Right lobe of liver (tissue), 4 donors: Measurements from ENCODE around the gene LAMC2.

Source experiments
- CTCF ChIP-seq, 4 donors: fragments of 200-600 bp in 3 of 4; fragments of 450-650 bp in 1 of 4; IDR thresholded peaks; one replicate each; pipeline versions ENCODE4 v1.5.1 to v1.8.0; 2016 to 2022; ENCODE audit warnings: antibody characterized with exemption in 4 of 4, mild to moderate bottlenecking in 2 of 4
- POLR2A ChIP-seq: fragments of 450-650 bp; IDR thresholded peaks from one replicate; pipeline ENCODE4 v1.6.1; 2017; ENCODE audit warnings: antibody characterized with exemption, mild to moderate bottlenecking
- donor health status: DM: no; HTN: no; CAD: no.
- donor health status: DM: no; HTN: no; CAD: no.
- donor health status: DM: no; HTN: yes; CAD: no.

- TF ChIP-seq CTCF (IDR thresholded peaks at IDR 0.05) (no peak), POLR2A (no peak)
These were observed 45.4 kb upstream of the LAMC2 start for GRCh38 chr1:183140633-183141032.
